ENCODE measurements around the gene PACS2. TPM values are rescaled to one million over a fixed set of nuclear protein-coding genes. Genes with fewer than 3 reads are reported as not detected.

PACS2 gene
- total RNA-seq, 2 donors from 2014 or later, result 117 to 121 TPM

DNA sequence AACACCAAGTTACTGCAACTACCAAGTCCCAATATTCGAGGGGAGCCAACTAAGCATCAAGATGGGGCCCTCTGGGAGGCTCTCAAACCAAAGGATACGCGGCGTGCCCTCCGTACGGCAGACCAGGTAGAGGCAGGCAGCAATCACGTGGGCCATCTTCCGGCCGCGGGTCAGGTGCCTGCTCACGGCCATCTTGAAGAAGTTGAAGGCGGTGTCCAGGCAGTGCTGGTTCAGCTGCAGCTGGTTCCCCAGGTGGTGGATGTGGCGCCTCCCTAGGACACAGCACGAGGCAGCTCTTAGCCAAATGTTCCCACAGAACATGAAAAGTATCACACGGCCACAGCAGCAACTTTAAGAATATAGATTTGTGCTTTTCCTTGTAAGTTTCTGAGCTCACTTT lies 41.9 kb upstream of the PACS2 start:
- 90 to 91% methylated on average over 11 to 15 of the region's 15 CpGs for whole genome bisulfite sequencing, 2 experiments (ENCODE audit: insufficient coverage in 1 of 2, insufficient read length in 1 of 2)
- no peak for DNase-seq
- no peaks in the 10 kb centered on the region for H3K4me1 ChIP-seq (ENCODE audit: control insufficient read depth, insufficient read depth, low read length)
- Mint-ChIP-seq H3K27me3 (ENCODE audit: insufficient read depth) (no peaks in the 10 kb centered on the region), H3K36me3 (ENCODE audit: low read depth) (no peaks in the 10 kb centered on the region), H3K9me3 (no peaks in the 10 kb centered on the region), H3K4me1 (no peaks in the 10 kb centered on the region), H3K27ac (peak overlapping the region; percentile 26), H3K4me3 (no peak overlapping the region)
- no peak overlapping the region for H3K9ac ChIP-seq (ENCODE audit: extremely low read depth, low read length, poor library complexity, severe bottlenecking)
- H3K27ac ChIP-seq (ENCODE audit: low read depth, low read length), result no peak overlapping the region
- H3K36me3 ChIP-seq (ENCODE audit: control insufficient read depth, insufficient read depth, low read length), result no peaks in the 10 kb centered on the region
- no peak overlapping the region for H3K4me3 ChIP-seq (ENCODE audit: low read length)
- no peaks in the 10 kb centered on the region for H3K27me3 ChIP-seq (ENCODE audit: control insufficient read depth, insufficient read depth, low read length, poor library complexity, severe bottlenecking)
- no peaks in the 10 kb centered on the region for H3K9me3 ChIP-seq (ENCODE audit: control insufficient read depth, low read length)
- TF ChIP-seq, protein P1, sequence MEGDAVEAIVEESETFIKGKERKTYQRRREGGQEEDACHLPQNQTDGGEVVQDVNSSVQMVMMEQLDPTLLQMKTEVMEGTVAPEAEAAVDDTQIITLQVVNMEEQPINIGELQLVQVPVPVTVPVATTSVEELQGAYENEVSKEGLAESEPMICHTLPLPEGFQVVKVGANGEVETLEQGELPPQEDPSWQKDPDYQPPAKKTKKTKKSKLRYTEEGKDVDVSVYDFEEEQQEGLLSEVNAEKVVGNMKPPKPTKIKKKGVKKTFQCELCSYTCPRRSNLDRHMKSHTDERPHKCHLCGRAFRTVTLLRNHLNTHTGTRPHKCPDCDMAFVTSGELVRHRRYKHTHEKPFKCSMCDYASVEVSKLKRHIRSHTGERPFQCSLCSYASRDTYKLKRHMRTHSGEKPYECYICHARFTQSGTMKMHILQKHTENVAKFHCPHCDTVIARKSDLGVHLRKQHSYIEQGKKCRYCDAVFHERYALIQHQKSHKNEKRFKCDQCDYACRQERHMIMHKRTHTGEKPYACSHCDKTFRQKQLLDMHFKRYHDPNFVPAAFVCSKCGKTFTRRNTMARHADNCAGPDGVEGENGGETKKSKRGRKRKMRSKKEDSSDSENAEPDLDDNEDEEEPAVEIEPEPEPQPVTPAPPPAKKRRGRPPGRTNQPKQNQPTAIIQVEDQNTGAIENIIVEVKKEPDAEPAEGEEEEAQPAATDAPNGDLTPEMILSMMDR (conservative IDR thresholded peaks at IDR 0.05), result no peak

- Mint-ChIP-seq H3K4me3 (no peak overlapping the region), H3K9me3 (no peaks in the 10 kb centered on the region), H3K4me1 (no peaks in the 10 kb centered on the region), H3K27ac (no peak overlapping the region), H3K27me3 (ENCODE audit: insufficient read depth) (no peaks in the 10 kb centered on the region), H3K36me3 (ENCODE audit: low read depth) (no peaks in the 10 kb centered on the region)
- TF ChIP-seq, protein P1 (conservative IDR thresholded peaks at IDR 0.05), result no peak
- no peaks in the 10 kb centered on the region for H3K36me3 ChIP-seq (ENCODE audit: control insufficient read depth, insufficient read depth, low read length)
- no peaks in the 10 kb centered on the region for H3K27me3 ChIP-seq (ENCODE audit: control insufficient read depth, insufficient read depth, low read length, poor library complexity, severe bottlenecking)
- H3K4me3 ChIP-seq (ENCODE audit: low read length), result no peak overlapping the region
- H3K9ac ChIP-seq (ENCODE audit: extremely low read depth, low read length, poor library complexity, severe bottlenecking), result no peak overlapping the region
- no peak overlapping the region for H3K27ac ChIP-seq (ENCODE audit: low read depth, low read length)
- H3K9me3 ChIP-seq (ENCODE audit: control insufficient read depth, low read length), result no peaks in the 10 kb centered on the region
- no peak for DNase-seq
- WGBS, 2 experiments (ENCODE audit: insufficient coverage in 1 of 2, insufficient read length in 1 of 2), result 92 to 96% methylated on average over 12 of the region's 12 CpGs
- H3K4me1 ChIP-seq (ENCODE audit: control insufficient read depth, insufficient read depth, low read length), result no peaks in the 10 kb centered on the region
Observed at GRCh38 chr14:105273062-105273461, 41.5 kb upstream of the PACS2 start.

- Histone ChIP-seq H3K9ac (ENCODE audit: extremely low read depth, low read length, poor library complexity, severe bottlenecking) (no peak overlapping the region), H3K27me3 (ENCODE audit: control insufficient read depth, insufficient read depth, low read length, poor library complexity, severe bottlenecking) (no peaks in the 10 kb centered on the region), H3K4me3 (ENCODE audit: low read length) (no peak overlapping the region), H3K4me1 (ENCODE audit: control insufficient read depth, insufficient read depth, low read length) (no peaks in the 10 kb centered on the region), H3K27ac (ENCODE audit: low read depth, low read length) (no peak overlapping the region), H3K9me3 (ENCODE audit: control insufficient read depth, low read length) (no peaks in the 10 kb centered on the region), H3K36me3 (ENCODE audit: control insufficient read depth, insufficient read depth, low read length) (no peaks in the 10 kb centered on the region)
- Mint-ChIP-seq H3K27ac (no peak overlapping the region), H3K36me3 (ENCODE audit: low read depth) (no peaks in the 10 kb centered on the region), H3K9me3 (no peaks in the 10 kb centered on the region), H3K4me3 (no peak overlapping the region), H3K27me3 (ENCODE audit: insufficient read depth) (no peaks in the 10 kb centered on the region), H3K4me1 (no peaks in the 10 kb centered on the region)
- no peak for DNase-seq
- 90 to 91% methylated on average over 4 to 6 of the region's 6 CpGs for WGBS, 2 experiments (ENCODE audit: insufficient coverage in 1 of 2, insufficient read length in 1 of 2)
- TF ChIP-seq, protein P1 (conservative IDR thresholded peaks at IDR 0.05), result no peak
Observed at GRCh38 chr14:105274637-105275036, 39.9 kb upstream of the PACS2 start.
